LNCaP clone FGC (cell line): Measurements from ENCODE around the gene CPEB3.

ENCODE experiments used
- DNase-seq: peaks from one replicate; pipeline ENCODE4 v3.0.0-alpha.2; 2011; ENCODE audit warnings: low read depth
- H3K4me3 ChIP-seq: 2 replicates; pipeline ENCODE4 v1.5.1; 2011; ENCODE audit warnings: mild to moderate bottlenecking, low read depth, low read length, control low read depth
- CTCF ChIP-seq: IDR thresholded peaks from 2 replicates; pipeline ENCODE4 v1.5.1; 2012; ENCODE audit warnings: mild to moderate bottlenecking; ENCODE audit not compliant: control insufficient read depth, insufficient read depth; ENCODE audit errors: extremely low read depth

The CPEB3 gene

GRCh38 chr10:92242380-92242779, 48.5 kb downstream of the CPEB3 start:
- H3K4me3 ChIP-seq: peak overlapping the region; percentile 47
- no peak for DNase-seq
- TF ChIP-seq CTCF: no peak

GRCh38 chr10:92241501-92241900, 49.4 kb downstream of the CPEB3 start:
- no peak for TF ChIP-seq CTCF
- peak overlapping the region; percentile 59 for H3K4me3 ChIP-seq
- DNase-seq: no peak

GRCh38 chr10:92241158-92241500, 49.7 kb downstream of the CPEB3 start:
- DNase-seq: no peak
- H3K4me3 ChIP-seq: peak overlapping the region; percentile 59
- no peak for TF ChIP-seq CTCF

- DNase-seq: peak; percentile 75
- TF ChIP-seq CTCF: no peak
- H3K4me3 ChIP-seq: peak overlapping the region; percentile 59
Measured at GRCh38 chr10:92240289-92241157, 50.4 kb downstream of the CPEB3 start.

- DNase-seq: no peak
- no peak for TF ChIP-seq CTCF
- peak overlapping the region; percentile 59 for H3K4me3 ChIP-seq
Measured at GRCh38 chr10:92239600-92240288, 51.1 kb downstream of the CPEB3 start.

- DNase-seq: no peak
- TF ChIP-seq CTCF: no peak
- peak overlapping the region; percentile 59 for H3K4me3 ChIP-seq
Measured at GRCh38 chr10:92239151-92239599, 51.7 kb downstream of the CPEB3 start.
